Sigmoid colon (tissue), 7 donors: ENCODE measurements around the gene ZSCAN9. TPM values are rescaled to one million over a fixed set of nuclear protein-coding genes. Genes with fewer than 3 reads are reported as not detected.

Experiments
- DNase-seq: peaks from one replicate; pipeline ENCODE4 v3.0.0-alpha.2; 2019
- H3K27ac ChIP-seq, 4 donors: fragments of 200-600 bp; sonication (generic); one replicate each; pipeline ENCODE4 v1.5.1; 2016 to 2019; ENCODE audit warnings: mild to moderate bottlenecking in 1 of 4
- H3K27me3 ChIP-seq, 3 donors: fragments of 200-600 bp; sonication (generic); one replicate each; pipeline ENCODE4 v1.5.1; 2019; ENCODE audit warnings: mild to moderate bottlenecking in 1 of 3
- H3K36me3 ChIP-seq, 4 donors: fragments of 200-600 bp; sonication (generic); one replicate each; pipeline ENCODE4 v1.5.1; 2016 to 2019
- H3K4me1 ChIP-seq, 4 donors: fragments of 200-600 bp; sonication (generic); one replicate each; pipeline ENCODE4 v1.5.1; 2017 to 2019
- H3K4me3 ChIP-seq, 4 donors: fragments of 200-600 bp; sonication (generic); one replicate each; pipeline ENCODE4 v1.5.1; 2017 to 2019; ENCODE audit warnings: mild to moderate bottlenecking in 2 of 4, moderate library complexity in 1 of 4
- H3K9me3 ChIP-seq, 4 donors: fragments of 200-600 bp in 3 of 4; sonication (generic) in 3 of 4; one replicate each; pipeline versions ENCODE4 v1.5.1 to v1.6.1; 2013 to 2019
- CTCF ChIP-seq, 4 experiments: fragments of 450-650 bp in 3 of 4; fragments of 200-600 bp in 1 of 4; IDR thresholded peaks; one replicate each; pipeline ENCODE4 v1.5.1; 2016 to 2019; ENCODE audit warnings: antibody characterized with exemption in 4 of 4, mild to moderate bottlenecking in 3 of 4, moderate library complexity in 2 of 4
- EP300 ChIP-seq, 4 donors: sonication (generic); formaldehyde crosslinking; IDR thresholded peaks; one replicate each; pipeline ENCODE4 v1.6.1; 2017; ENCODE audit warnings: antibody characterized with exemption in 4 of 4
- POLR2A ChIP-seq, 2 donors: fragments of 450-650 bp; IDR thresholded peaks; one replicate each; pipeline ENCODE4 v1.6.1; 2016; ENCODE audit warnings: antibody characterized with exemption in 2 of 2, mild to moderate bottlenecking in 2 of 2, moderate library complexity in 2 of 2
- POLR2AphosphoS5 ChIP-seq, 4 donors: sonication (generic); formaldehyde crosslinking; IDR thresholded peaks; one replicate each; pipeline ENCODE4 v1.6.1; 2017; ENCODE audit warnings: antibody characterized with exemption in 4 of 4
- WGBS, 2 donors: extraction: QIAGEN DNeasy Blood & Tissue Kit; methylation state at CpG; one replicate each; pipeline ENCODE4 v1.1.7; 2013; 5-methylcytosine and 5-hydroxymethylcytosine counted together
- intact Hi-C: fragments of 100-400 bp; cut with DNase I; formaldehyde crosslinking; loops from one replicate; pipeline ENCODE4 v1.15.1; 2023
- polyA plus RNA-seq, 3 donors: library from polyadenylated mRNA; stranded (reverse); fragments of 200-250 nt; gene quantifications; one replicate each; pipeline ENCODE4 v1.2.3, GENCODE V29; 2013
- total RNA-seq, 4 donors: library from RNA; depleted of rRNA; stranded (reverse); fragments of >200 nt; gene quantifications; one replicate each; pipeline ENCODE4 v1.1.0, GENCODE V29; 2016
- donor health status: healthy with polysubstance abuse.
- donor health status: Bipolar disorder and iron deficiency.
- donor health status: healthy.

ZSCAN9 gene
- total and polyA plus RNA-seq, 7 donors: 1.8 to 15.1 (median 14.0) TPM

DNA sequence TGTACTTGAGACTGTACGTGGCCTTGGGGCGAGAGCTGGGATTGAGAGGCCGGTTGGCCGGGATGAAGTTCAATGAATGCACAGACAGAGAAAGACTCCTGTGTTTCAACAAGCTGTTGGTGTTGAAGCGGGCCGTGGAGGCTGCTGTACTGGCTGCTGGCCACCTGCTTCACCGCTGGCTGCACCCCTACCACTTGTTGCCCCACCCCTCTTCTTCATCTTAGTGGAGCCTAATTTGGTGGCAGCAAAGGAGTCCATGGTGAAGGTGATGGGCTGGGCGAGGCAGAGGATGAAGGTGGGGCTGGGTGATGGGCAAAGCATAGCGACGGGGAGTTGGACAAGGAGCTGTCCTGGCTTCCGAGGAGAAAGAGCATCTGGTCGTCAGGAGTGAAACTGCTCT, 7.2 kb upstream of the ZSCAN9 start:
- Histone ChIP-seq H3K36me3 (no peaks in the 10 kb centered on the region), H3K27me3 (peaks cover 6 to 37% (median 26%) of the 10 kb centered on the region in 3 donors), H3K27ac (no peak overlapping the region), H3K9me3 (no peaks in the 10 kb centered on the region), H3K4me3 (peak overlapping the region in 3 of 4 donors; percentile 54 to 70 (median 58)), H3K4me1 (peaks cover 0 to 16% (median 6%) of the 10 kb centered on the region in 4 donors)
- TF ChIP-seq POLR2A (IDR thresholded peaks at IDR 0.05) (no peak), POLR2AphosphoS5 (IDR thresholded peaks at IDR 0.05) (no peak), EP300 (IDR thresholded peaks at IDR 0.05) (no peak)
- WGBS, 2 donors: 92 to 95% methylated on average over 12 of the region's 12 CpGs
- intact Hi-C loops: loop anchor here (2.0 kb wide), 1 partner anchor 79 kb away; no protein-coding TSS in a partner anchor
- no peak for DNase-seq

- WGBS, 2 donors: 10 to 12% methylated on average over 56 of the region's 56 CpGs
- peak overlapping the region; percentile 47 to 72 (median 68) for H3K27ac ChIP-seq
- TF ChIP-seq CTCF (IDR thresholded peaks at IDR 0.05) (no peak), POLR2AphosphoS5 (IDR thresholded peaks at IDR 0.05) (peak in 2 of 4 donors; percentile 66 to 70)
- H3K4me3 ChIP-seq: peak overlapping the region; percentile 49 to 70 (median 56)
- peaks cover 0 to 16% (median 6%) of the 10 kb centered on the region in 4 donors for H3K4me1 ChIP-seq
- intact Hi-C loops: loop anchor here (2.0 kb wide), 1 partner anchor 80 kb away; no protein-coding TSS in a partner anchor
- DNase-seq: peak; percentile 87
- H3K9me3 ChIP-seq: no peaks in the 10 kb centered on the region
- H3K36me3 ChIP-seq: no peaks in the 10 kb centered on the region
- H3K27me3 ChIP-seq: peaks cover 2 to 30% (median 23%) of the 10 kb centered on the region in 3 donors
Observed at GRCh38 chr6:28218312-28219248, 6.5 kb upstream of the ZSCAN9 start.

DNA sequence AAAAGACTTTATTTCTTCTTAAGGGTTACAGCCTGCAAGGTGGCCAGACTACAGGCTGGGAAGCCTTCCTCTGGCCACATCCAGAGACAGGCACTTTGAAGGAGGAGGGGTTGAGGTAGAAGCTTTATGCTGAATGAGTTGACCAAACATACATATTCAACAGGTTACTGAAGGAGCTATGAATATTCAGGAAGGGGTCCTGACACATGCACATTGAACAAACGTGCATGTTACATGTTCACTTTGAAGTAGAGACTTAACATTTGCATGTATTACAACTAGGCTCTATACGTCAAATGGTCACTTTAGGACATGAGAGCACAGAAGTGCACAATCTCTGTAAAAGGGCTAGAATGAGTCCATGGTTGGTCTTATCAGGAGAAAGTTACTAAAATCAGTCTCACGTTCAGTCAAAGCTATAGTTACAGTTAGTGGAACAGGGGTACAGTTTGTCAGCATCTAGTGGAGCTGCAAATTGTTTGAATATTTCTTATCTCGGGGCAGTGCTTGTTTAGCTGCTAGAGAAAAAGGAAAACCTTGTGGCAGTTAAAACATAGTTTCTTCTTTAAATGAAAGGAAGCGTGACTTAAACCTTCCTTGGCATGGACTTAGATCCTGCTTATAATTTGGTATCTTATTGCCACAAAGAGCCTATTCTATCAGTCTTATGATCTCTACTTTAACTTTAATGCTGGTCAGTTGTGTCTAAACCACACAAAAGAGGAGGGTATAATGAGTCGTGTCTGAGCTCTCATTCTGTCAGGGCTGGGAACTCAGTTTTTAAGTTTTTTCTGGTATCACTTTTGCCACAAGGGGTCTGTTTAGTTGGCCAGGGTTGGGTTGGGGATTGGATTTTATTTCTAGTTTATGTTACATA, 4.6 kb upstream of the ZSCAN9 start:
- Histone ChIP-seq H3K4me3 (no peak overlapping the region), H3K4me1 (peaks cover 0 to 22% (median 10%) of the 10 kb centered on the region in 4 donors), H3K36me3 (no peaks in the 10 kb centered on the region), H3K27ac (no peak overlapping the region), H3K9me3 (no peaks in the 10 kb centered on the region), H3K27me3 (peaks cover 0 to 11% (median 6%) of the 10 kb centered on the region in 3 donors)
- DNase-seq: no peak
- WGBS, 2 donors: 42 to 45% methylated on average over 6 of the region's 6 CpGs
- intact Hi-C loops: loop anchor here (10.0 kb wide), 2 partner anchors 134 to 764 kb away; no protein-coding TSS in a partner anchor
- no peak for TF ChIP-seq CTCF (IDR thresholded peaks at IDR 0.05)
- no peak for TF ChIP-seq POLR2AphosphoS5 (IDR thresholded peaks at IDR 0.05)
- TF ChIP-seq POLR2A (IDR thresholded peaks at IDR 0.05): no peak
- no peak for TF ChIP-seq EP300 (IDR thresholded peaks at IDR 0.05)

DNA sequence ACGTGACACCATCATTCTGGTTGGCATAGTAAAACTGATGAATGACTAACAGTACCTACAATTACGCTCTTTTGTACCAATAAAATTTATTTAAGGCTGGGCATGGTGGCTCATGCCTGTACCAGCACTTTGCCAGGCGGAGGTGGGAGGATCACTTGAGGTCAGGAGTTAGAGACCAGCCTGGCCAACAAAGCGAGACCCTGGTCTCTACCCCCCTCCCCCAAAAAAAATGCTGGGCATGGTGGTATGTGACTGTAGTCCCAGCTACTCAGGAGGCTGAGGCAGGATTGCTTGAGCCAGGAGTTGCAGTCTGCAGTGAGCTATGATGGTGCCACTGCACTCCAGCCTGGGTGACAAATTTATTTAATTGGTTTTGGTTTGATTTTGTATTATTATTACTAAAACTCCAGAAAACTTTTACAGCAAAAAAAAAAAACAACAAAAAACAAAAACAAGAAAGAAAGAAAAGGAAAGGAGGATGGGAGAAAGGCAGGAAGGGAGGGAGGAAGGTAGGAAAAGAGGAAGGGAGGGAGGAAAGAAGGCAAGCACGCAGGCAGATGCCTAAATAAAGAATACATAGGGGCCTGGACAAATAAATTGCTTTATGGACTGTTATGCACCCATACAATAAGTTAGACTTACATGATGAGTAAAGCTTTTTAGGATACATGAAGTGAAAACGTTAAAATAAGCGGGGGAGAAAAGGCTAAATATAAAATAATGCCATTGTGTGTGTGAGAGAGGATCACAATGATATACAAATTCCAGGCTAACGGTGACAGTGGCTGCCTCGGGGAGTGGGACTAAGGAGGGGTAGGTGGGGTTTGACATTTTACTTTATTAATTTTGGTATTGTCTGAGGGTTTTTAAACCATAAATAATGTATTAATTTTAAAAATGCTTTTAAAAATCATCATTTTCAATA, 682 bp upstream of the ZSCAN9 start:
- Histone ChIP-seq H3K4me1 (peaks cover 0 to 22% (median 8%) of the 10 kb centered on the region in 4 donors), H3K9me3 (no peaks in the 10 kb centered on the region), H3K27me3 (no peaks in the 10 kb centered on the region), H3K36me3 (peaks cover 0 to 25% (median 19%) of the 10 kb centered on the region in 4 donors), H3K27ac (peak overlapping the region; percentile 81 to 87 (median 86)), H3K4me3 (peak overlapping the region; percentile 67 to 78 (median 71))
- TF ChIP-seq POLR2AphosphoS5 (IDR thresholded peaks at IDR 0.05) (no peak), CTCF (IDR thresholded peaks at IDR 0.05) (no peak), POLR2A (IDR thresholded peaks at IDR 0.05) (no peak), EP300 (IDR thresholded peaks at IDR 0.05) (no peak)
- intact Hi-C loops: loop anchor here (10.0 kb wide), 2 partner anchors 130 to 760 kb away; no protein-coding TSS in a partner anchor
- no peak for DNase-seq
- WGBS, 2 donors: 53 to 54% methylated on average over 9 of the region's 9 CpGs
